Heart left ventricle (tissue), 16 donors: ENCODE measurements around the gene PARD3. TPM values are rescaled to one million over a fixed set of nuclear protein-coding genes. Genes with fewer than 3 reads are reported as not detected.

Experiments used
- ATAC-seq, 4 donors: fragments of 200-7000 bp; cut with Tn5 transposase; one replicate each; pipeline ENCODE4 v1.9.1; 2020 to 2022; ENCODE audit warnings: moderate library complexity in 4 of 4, mild to moderate bottlenecking in 3 of 4, moderate number of reproducible peaks in 1 of 4
- DNase-seq, 5 donors: peaks; one replicate each; pipeline ENCODE4 v3.0.0-alpha.2; 2020
- H3K27ac ChIP-seq, 12 donors: fragments of 200-600 bp; sonication (generic) in 4 of 12; one replicate each; pipeline versions ENCODE4 v1.5.0 to v1.8.0; 2016 to 2022; ENCODE audit warnings: mild to moderate bottlenecking in 2 of 12
- H3K27me3 ChIP-seq, 9 donors: fragments of 200-600 bp; sonication (generic) in 2 of 9; one replicate each; pipeline versions ENCODE4 v1.5.1 to v1.8.0; 2016 to 2022; ENCODE audit warnings: mild to moderate bottlenecking in 3 of 9
- H3K36me3 ChIP-seq, 9 donors: fragments of 200-600 bp; sonication (generic) in 2 of 9; one replicate each; pipeline versions ENCODE4 v1.5.0 to v1.8.0; 2018 to 2022; ENCODE audit warnings: mild to moderate bottlenecking in 2 of 9
- H3K4me1 ChIP-seq, 12 donors: fragments of 200-600 bp; sonication (generic) in 4 of 12; one replicate each; pipeline versions ENCODE4 v1.5.0 to v1.8.0; 2016 to 2022; ENCODE audit warnings: mild to moderate bottlenecking in 3 of 12
- H3K4me3 ChIP-seq, 12 donors: fragments of 200-600 bp; sonication (generic) in 4 of 12; one replicate each; pipeline versions ENCODE4 v1.5.0 to v1.8.0; 2017 to 2022; ENCODE audit warnings: mild to moderate bottlenecking in 9 of 12, moderate library complexity in 4 of 12
- H3K9me3 ChIP-seq, 12 donors: fragments of 200-600 bp; sonication (generic) in 4 of 12; one replicate each; pipeline versions ENCODE4 v1.5.0 to v1.8.0; 2016 to 2022; ENCODE audit warnings: mild to moderate bottlenecking in 1 of 12
- CTCF ChIP-seq, 12 donors: fragments of 200-600 bp; sonication (generic) in 4 of 12; IDR thresholded peaks; one replicate each; pipeline versions ENCODE4 v1.5.0 to v1.8.0; 2018 to 2022; ENCODE audit warnings: antibody characterized with exemption in 12 of 12, mild to moderate bottlenecking in 5 of 12
- POLR2A ChIP-seq, 2 donors: fragments of 450-650 bp; IDR thresholded peaks; one replicate each; pipeline ENCODE4 v1.6.1; 2017; ENCODE audit warnings: antibody characterized with exemption in 2 of 2, mild to moderate bottlenecking in 2 of 2, moderate library complexity in 2 of 2
- WGBS, 4 donors: extraction: QIAGEN DNeasy Blood & Tissue Kit in 2 of 4; methylation state at CpG; one replicate each; pipeline versions ENCODE4 v1.1.5 to v1.1.7; 2013 to 2018; 5-methylcytosine and 5-hydroxymethylcytosine counted together
- intact Hi-C, 10 donors: fragments of 100-400 bp; cut with DNase I; formaldehyde crosslinking; loops; one replicate each; pipeline versions ENCODE4 v1.11.1 to v1.14.2; 2022
- polyA plus RNA-seq, 2 donors: library from polyadenylated mRNA; stranded (reverse); fragments of 200-250 nt; gene quantifications; one replicate each; pipeline ENCODE4 v1.2.3, GENCODE V29; 2013
- total RNA-seq, 9 donors: library from RNA; depleted of rRNA in 2 of 9; stranded (reverse); fragments of >200 nt in 2 of 9; fragmentation: NEBNext Ultra II Directional in 3 of 9; extraction: Animal tissue kit (Norgen Biotek cat#: 25700) in 3 of 9; gene quantifications; one replicate each; pipeline versions ENCODE4 v1.1.0 to v1.2.4, GENCODE V29; 2016 to 2023
- donor health status: ischemic (EF 13 %, LVEDD 7.1; RV severe dilation, severe dysfunction).
- donor health status: healthy with polysubstance abuse.
- donor health status: DM: no; HTN: yes; CAD: no.
- donor health status: DM: no; HTN: no; CAD: no.
- donor health status: ischemic (EF 25% LVEDD 6.9; RV normal size, moderate dysfunction).
- donor health status: ischemic (EF 25% LVEDD 5.7; RV mildly dilated, moderate dysfunction).
- donor health status: healthy.
- donor health status: DM: yes; HTN: yes; CAD: no.
- donor health status: ischemic (EF 35%, LVEDD 5.7; RV mildly dilated, moderate dysfunction).
- donor health status: nonischemic (EF 11% LVEDD 7.7; RV severe dilation, severe dysfunction).
- donor health status: DM: yes; HTN: yes; CAD: no.
- donor health status: PGD.
- donor health status: ischemic (EF 29% LVEDD 5.4; RV normal size, mild dysfunction).
- donor health status: nonischemic (EF 23%, LVEDD 6.1; RV moderate dilation, normal function).

Gene PARD3
- total and polyA plus RNA-seq, 11 donors, result 24.8 to 69.7 (median 33.1) TPM

DNA sequence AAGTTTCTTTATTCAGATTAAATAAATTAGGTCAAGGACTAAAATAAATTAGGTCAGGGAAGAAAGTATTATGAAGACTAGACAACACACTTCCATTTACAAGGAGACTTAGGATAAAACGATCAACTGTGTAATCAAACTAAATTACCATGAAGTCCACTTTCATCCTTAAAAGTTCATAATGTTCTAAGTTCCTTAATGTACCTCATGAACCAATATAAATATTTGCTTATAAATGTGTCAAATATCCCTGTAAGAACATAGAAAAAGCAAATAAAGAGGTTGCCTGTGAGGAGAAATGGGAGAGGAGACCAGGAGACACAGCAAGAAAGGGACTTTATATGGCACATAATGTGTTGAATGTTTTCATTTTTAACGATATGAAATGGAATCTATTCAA lies 345.6 kb downstream of the PARD3 start:
- peaks cover 0 to 6% (median 0%) of the 10 kb centered on the region in 9 donors for H3K36me3 ChIP-seq
- DNase-seq (no peak), ATAC-seq (no peak)
- H3K4me1 ChIP-seq, result peaks cover 0 to 19% (median 0%) of the 10 kb centered on the region in 12 donors
- no peak overlapping the region for H3K27ac ChIP-seq
- H3K9me3 ChIP-seq, result no peaks in the 10 kb centered on the region
- no peaks in the 10 kb centered on the region for H3K27me3 ChIP-seq
- H3K4me3 ChIP-seq, result no peak overlapping the region
- intact Hi-C loops, result no loop called here
- WGBS, 4 donors, result 92 to 99% (median 93%) methylated on average over 2 of the region's 2 CpGs
- no peak for TF ChIP-seq CTCF (IDR thresholded peaks at IDR 0.05)

DNA sequence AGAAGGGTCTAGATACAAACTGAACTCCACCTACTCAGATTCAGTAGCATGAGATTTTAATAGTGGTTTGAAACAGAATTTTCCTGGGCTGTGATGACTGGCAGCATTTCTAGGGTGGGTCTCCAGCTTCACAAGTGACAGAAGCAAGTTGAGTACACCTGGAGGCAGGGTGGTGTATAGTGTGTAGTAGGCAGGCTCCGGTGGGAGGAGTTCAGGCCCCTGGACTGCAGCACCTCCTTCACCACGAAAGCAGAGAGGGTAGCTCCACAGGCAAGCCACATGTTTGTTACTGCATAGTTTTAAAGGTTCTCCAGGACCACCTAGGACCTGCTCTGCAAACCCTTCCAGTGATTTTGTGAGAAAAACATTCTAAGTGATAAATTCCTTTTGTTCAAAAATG lies 347.2 kb downstream of the PARD3 start:
- H3K4me1 ChIP-seq, result peaks cover 0 to 7% (median 0%) of the 10 kb centered on the region in 12 donors
- TF ChIP-seq POLR2A (IDR thresholded peaks at IDR 0.05) (no peak), CTCF (IDR thresholded peaks at IDR 0.05) (no peak)
- H3K27me3 ChIP-seq, result no peaks in the 10 kb centered on the region
- H3K36me3 ChIP-seq, result peaks cover 0 to 6% (median 0%) of the 10 kb centered on the region in 9 donors
- 82 to 91% (median 91%) methylated on average over 2 of the region's 2 CpGs for WGBS, 4 donors
- ATAC-seq (no peak), DNase-seq (no peak)
- no peak overlapping the region for H3K27ac ChIP-seq
- H3K4me3 ChIP-seq, result no peak overlapping the region
- no peaks in the 10 kb centered on the region for H3K9me3 ChIP-seq
- intact Hi-C loops, result no loop called here

DNA sequence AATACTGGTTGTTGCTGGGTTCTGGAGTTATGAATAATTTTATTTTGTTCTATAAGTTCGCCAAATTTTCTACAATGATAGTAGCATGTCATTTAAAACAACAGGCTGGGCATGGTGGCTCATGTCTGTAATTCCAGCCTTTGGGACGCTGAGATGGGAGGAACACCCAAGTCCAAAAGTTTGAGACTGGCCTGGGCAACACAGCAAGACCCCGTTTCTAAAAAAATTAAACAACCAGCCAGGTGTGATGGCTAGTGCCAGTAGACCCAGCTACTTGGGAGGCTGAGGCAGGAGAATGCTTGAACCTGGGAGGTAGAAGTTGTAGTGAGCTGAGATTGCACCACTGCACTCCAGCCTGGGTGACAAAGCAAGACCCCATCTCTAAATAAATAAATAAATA lies 347.7 kb downstream of the PARD3 start:
- TF ChIP-seq CTCF (IDR thresholded peaks at IDR 0.05) (no peak), POLR2A (IDR thresholded peaks at IDR 0.05) (no peak)
- H3K4me3 ChIP-seq, result no peak overlapping the region
- H3K9me3 ChIP-seq, result no peaks in the 10 kb centered on the region
- H3K36me3 ChIP-seq, result peaks cover 0 to 6% (median 0%) of the 10 kb centered on the region in 9 donors
- intact Hi-C loops, result no loop called here
- no peak for DNase-seq
- WGBS, 4 donors, result 96 to 99% (median 97%) methylated on average over 3 of the region's 3 CpGs
- no peaks in the 10 kb centered on the region for H3K27me3 ChIP-seq
- H3K4me1 ChIP-seq, result peaks cover 0 to 5% (median 0%) of the 10 kb centered on the region in 12 donors
- no peak for ATAC-seq
- H3K27ac ChIP-seq, result no peak overlapping the region

DNA sequence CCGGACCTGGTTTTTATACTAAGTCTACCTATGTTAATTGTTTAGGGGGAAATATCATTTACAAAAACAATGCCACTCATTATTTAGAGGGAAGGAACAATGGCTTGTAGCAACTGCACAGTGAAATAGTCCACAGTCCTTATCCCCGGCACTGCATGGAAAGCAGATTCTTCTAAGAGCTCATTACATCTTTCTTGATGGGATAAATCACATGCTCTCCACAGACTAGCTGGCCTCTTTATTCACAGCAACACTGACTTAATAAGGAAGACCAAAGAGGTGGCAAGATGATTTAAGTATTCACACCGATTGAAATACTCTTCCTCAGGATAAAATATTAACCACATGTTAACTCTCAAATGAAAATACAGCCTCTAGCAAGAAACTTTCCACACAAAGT lies 349.4 kb downstream of the PARD3 start:
- H3K27me3 ChIP-seq, result no peaks in the 10 kb centered on the region

More for the DNA sequence above, 349.4 kb downstream of the PARD3 start:
- 66 to 74% (median 71%) methylated on average over 3 of the region's 3 CpGs for WGBS, 4 donors
- intact Hi-C loops, result no loop called here
- H3K36me3 ChIP-seq, result peaks cover 0 to 6% (median 0%) of the 10 kb centered on the region in 9 donors
- TF ChIP-seq POLR2A (IDR thresholded peaks at IDR 0.05), result no peak
- TF ChIP-seq CTCF (IDR thresholded peaks at IDR 0.05), result no peak
- no peak for ATAC-seq
- H3K4me3 ChIP-seq, result no peak overlapping the region
- no peak for DNase-seq
- no peaks in the 10 kb centered on the region for H3K4me1 ChIP-seq
- no peaks in the 10 kb centered on the region for H3K9me3 ChIP-seq
- H3K27ac ChIP-seq, result no peak overlapping the region
